HG02885 (cell line): ENCODE results near the gene CT45A7.
"Not testable (repeated sequence)": the region's sequence is repeated elsewhere in the genome, so short reads cannot be mapped to it uniquely, and the experiment has no call there.

ENCODE experiments used
- ATAC-seq: cut with Tn5 transposase; IDR thresholded peaks from one replicate; pipeline ENCODE4 v1.9.1; 2021; ENCODE audit warnings: mild to moderate bottlenecking; ENCODE audit not compliant: unreplicated experiment, poor library complexity

The CT45A7 gene

DNA sequence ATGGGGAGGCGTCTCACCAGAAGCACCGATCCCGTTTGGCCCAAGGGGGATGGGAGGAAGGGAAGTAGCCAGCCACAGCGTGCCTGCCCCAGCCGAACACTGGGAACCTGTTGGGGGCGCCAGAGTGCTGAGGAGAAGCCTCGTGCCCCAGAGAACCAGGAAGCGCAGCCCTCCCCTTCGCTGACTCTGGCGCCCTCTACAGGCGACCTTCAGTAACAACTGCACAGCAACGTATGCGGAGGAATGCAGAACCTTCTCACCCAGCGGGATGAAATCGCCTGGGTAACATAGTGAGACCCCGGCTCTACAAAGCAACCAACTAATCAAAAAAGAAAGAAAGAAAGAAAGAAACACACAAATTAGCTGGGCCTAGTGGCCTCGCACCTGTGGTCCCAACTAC, at the start of gene CT45A7:
CT45A7 (minus strand) TSS at position 101 of the 400 bp plus-strand sequence. CDS start 3,747 bp downstream, outside the sequence.
- ATAC-seq, result not testable (repeated sequence)

DNA sequence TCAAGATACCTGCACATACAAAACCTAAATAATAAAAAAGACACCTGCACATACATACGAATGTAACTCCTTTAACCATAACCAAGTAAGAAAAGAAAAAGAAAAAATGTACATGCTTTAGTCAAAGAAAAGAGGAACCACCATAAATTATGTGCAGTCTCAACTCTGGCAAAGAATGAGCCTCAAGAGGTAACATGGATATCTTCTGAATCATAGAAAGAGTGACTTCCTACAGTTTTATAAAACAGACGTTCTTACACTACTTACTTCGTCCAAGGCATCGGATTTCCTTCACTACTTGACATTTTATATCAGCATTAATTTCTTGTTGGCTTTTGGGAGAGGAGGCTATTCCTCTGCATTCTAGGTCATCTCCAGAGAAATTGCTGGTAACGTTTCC, 45.7 kb upstream of the CT45A7 start:
- ATAC-seq, result not testable (repeated sequence)

GRCh38 chrX:135871712-135872111, 34.6 kb upstream of the CT45A7 start, which contains the start of gene CT45A9:
TSS of gene CT45A9 (minus strand) at chrX:135871812. CDS start at chrX:135868061, 3,751 bp downstream.
- ATAC-seq, result not testable (repeated sequence)

GRCh38 chrX:135854438-135854837, 17.4 kb upstream of the CT45A7 start, which contains the start of gene CT45A8:
TSS of gene CT45A8 (minus strand) at chrX:135854538. CDS start at chrX:135850783, 3,755 bp downstream.
- not testable (repeated sequence) for ATAC-seq

GRCh38 chrX:135819912-135820311, 17.2 kb downstream of the CT45A7 start, which contains the start of gene CT45A2:
TSS of gene CT45A2 (minus strand) at chrX:135820012. CDS start at chrX:135816265, 3,747 bp downstream.
- ATAC-seq, result not testable (repeated sequence)

- ATAC-seq, result not testable (repeated sequence)
These were observed 34.4 kb downstream of the CT45A7 start, which contains the start of gene CT45A6 for GRCh38 chrX:135802687-135803086. TSS of gene CT45A6 (minus strand) at chrX:135802787. CDS start at chrX:135798993, 3,794 bp downstream.

GRCh38 chrX:135785403-135785802, 51.7 kb downstream of the CT45A7 start, which contains the start of gene CT45A5:
TSS of gene CT45A5 (minus strand) at chrX:135785503. CDS start at chrX:135781729, 3,774 bp downstream.
- ATAC-seq, result not testable (repeated sequence)
